Measurements from ENCODE around the gene MAP4. TPM values are rescaled to one million over a fixed set of nuclear protein-coding genes. Genes with fewer than 3 reads are reported as not detected.

The MAP4 gene
- total RNA-seq, 1 experiment from 2014 or later, result 140 TPM

- Histone ChIP-seq H2AK5ac (ENCODE audit: insufficient read length, low read length) (no peak overlapping the region), H4K5ac (ENCODE audit: insufficient read length, low read depth, low read length) (no peak overlapping the region), H3K4me2 (ENCODE audit: insufficient read depth, insufficient read length, low read length) (no peak overlapping the region), H3K56ac (ENCODE audit: insufficient read length, low read depth, low read length) (no peak overlapping the region), H3K79me1 (ENCODE audit: insufficient read depth, low read depth, low read length, poor library complexity, severe bottlenecking) (no peaks in the 10 kb centered on the region), H3T11ph (ENCODE audit: low read length) (no peak overlapping the region), H3K18ac (ENCODE audit: insufficient read length, low read depth, low read length) (no peak overlapping the region), H4K91ac (ENCODE audit: insufficient read length, low read depth, low read length) (no peak overlapping the region), H3K4ac (ENCODE audit: low read depth, low read length) (no peak overlapping the region), H3K14ac (ENCODE audit: insufficient read depth, low read length) (no peak overlapping the region), H2BK5ac (ENCODE audit: insufficient read length, low read length) (no peak overlapping the region), H4K8ac (replicated peaks; ENCODE audit: insufficient read length, low read depth, low read length) (no peak overlapping the region), H3K9me3 (ENCODE audit: control insufficient read depth, low read depth, low read length) (no peaks in the 10 kb centered on the region), H2AFZ (ENCODE audit: low read length) (no peak overlapping the region), H2BK12ac (ENCODE audit: insufficient read length, low read depth, low read length) (no peak overlapping the region), H3K27me3 (ENCODE audit: insufficient read depth, low read length) (no peaks in the 10 kb centered on the region), H2BK120ac (ENCODE audit: low read depth, low read length, poor library complexity, severe bottlenecking) (no peak overlapping the region), H3K27ac (ENCODE audit: insufficient read length, low read depth, low read length) (no peak overlapping the region), H3K79me2 (ENCODE audit: insufficient read depth, low read length) (no peaks in the 10 kb centered on the region), H2BK20ac (ENCODE audit: low read depth, low read length, poor library complexity, severe bottlenecking) (no peak overlapping the region), H2BK15ac (ENCODE audit: low read depth, low read length) (no peak overlapping the region), H3K23me2 (ENCODE audit: insufficient read length, low read depth, low read length, poor library complexity, severe bottlenecking) (no peaks in the 10 kb centered on the region), H3K4me1 (ENCODE audit: insufficient read depth, low read length) (no peaks in the 10 kb centered on the region), H3K23ac (ENCODE audit: insufficient read length, low read depth, low read length) (no peak overlapping the region), H4K20me1 (ENCODE audit: control insufficient read depth, insufficient read depth, insufficient read length) (no peaks in the 10 kb centered on the region), H3K9ac (ENCODE audit: extremely low read depth, insufficient read length, low read length) (no peak overlapping the region)
- Mint-ChIP-seq H3K4me3 (no peak overlapping the region), H3K27me3 (ENCODE audit: low read depth) (no peaks in the 10 kb centered on the region), H3K36me3 (ENCODE audit: insufficient read depth in 1 of 3, low read depth in 3 of 3) (peaks cover 4 to 33% (median 7%) of the 10 kb centered on the region in 3 experiments; a peak in 5 of 7 replicates), H3K4me1 (no peaks in the 10 kb centered on the region), H3K9me3 (no peaks in the 10 kb centered on the region), H3K27ac (no peak overlapping the region)
- no CpG with 5 or more reads among the region's 7 CpGs for WGBS (ENCODE audit: extremely low coverage, insufficient read length, low lambda C conversion rate)
- no peak for DNase-seq
- no peak for TF ChIP-seq CTCF (conservative IDR thresholded peaks at IDR 0.05)
Measured at GRCh38 chr3:47901280-47901833, 114.9 kb downstream of the MAP4 start.

Data from H9 (cell line).